ENCODE data around the gene KANK4.
A peak's percentile ranks its signal among the peaks of the same experiment; 100 is the strongest.

Gene KANK4

DNA sequence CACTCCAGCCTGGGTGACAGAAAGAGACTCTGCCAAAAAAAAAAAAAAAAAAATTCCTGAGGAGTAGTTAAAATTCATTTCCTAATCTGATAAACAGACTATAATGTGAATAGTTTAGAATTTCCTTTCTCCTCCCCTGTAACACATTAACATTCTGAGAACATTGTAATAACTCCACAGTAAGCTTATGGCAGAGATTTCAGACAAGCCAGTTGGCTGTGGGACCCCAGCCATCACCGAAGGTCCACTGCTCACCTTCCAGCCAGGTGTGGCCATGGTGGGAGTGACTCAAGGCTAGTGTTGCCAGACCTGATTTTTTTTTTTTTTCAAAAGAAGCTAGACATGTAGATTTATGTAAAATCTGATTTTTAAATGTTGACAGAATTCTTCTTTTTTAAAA lies 11.8 kb downstream of the KANK4 start:
- Histone ChIP-seq H3K4me3 (no peak overlapping the region), H3K36me3 (ENCODE audit: insufficient read depth, low read length) (no peaks in the 10 kb centered on the region), H3K27ac (no peak overlapping the region), H3K9me3 (ENCODE audit: low read depth, low read length) (no peaks in the 10 kb centered on the region), H3K9ac (ENCODE audit: insufficient read length) (no peak overlapping the region)
- DNase-seq (ENCODE audit: low read depth, low spot score) = no peak
- TF ChIP-seq EZH2 (IDR thresholded peaks at IDR 0.05) (no peak), POLR2AphosphoS5 (IDR thresholded peaks at IDR 0.05; ENCODE audit: borderline replicate concordance, low read depth, low read length) (no peak), FOXP2 (optimal IDR thresholded peaks at IDR 0.05; ENCODE audit: control extremely low read depth, extremely low read length, insufficient read depth) (no peak)

DNA sequence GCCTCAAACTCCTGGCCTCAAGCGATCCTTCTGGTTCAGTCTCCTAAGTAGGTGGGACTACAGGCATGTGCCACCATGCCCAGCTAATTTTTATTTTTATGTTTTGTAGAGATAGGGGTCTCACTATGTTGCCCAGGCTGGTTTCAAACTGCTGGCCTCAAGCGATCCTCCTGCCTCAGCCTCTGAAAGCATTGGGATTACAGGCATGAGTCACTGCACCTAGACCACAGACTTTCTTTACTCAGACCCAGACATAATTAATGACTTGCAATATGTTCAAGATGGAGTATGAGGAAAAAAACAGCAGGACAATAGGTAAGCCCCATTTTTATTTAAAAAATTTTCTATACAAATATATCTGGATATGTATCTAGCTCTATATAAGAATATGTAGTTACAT lies 13.2 kb downstream of the KANK4 start:
- TF ChIP-seq FOXP2 (optimal IDR thresholded peaks at IDR 0.05; ENCODE audit: control extremely low read depth, extremely low read length, insufficient read depth) = no peak
- no peak for TF ChIP-seq POLR2AphosphoS5 (IDR thresholded peaks at IDR 0.05; ENCODE audit: borderline replicate concordance, low read depth, low read length)
- no peak for TF ChIP-seq EZH2 (IDR thresholded peaks at IDR 0.05)
- no peak for DNase-seq (ENCODE audit: low read depth, low spot score)

DNA sequence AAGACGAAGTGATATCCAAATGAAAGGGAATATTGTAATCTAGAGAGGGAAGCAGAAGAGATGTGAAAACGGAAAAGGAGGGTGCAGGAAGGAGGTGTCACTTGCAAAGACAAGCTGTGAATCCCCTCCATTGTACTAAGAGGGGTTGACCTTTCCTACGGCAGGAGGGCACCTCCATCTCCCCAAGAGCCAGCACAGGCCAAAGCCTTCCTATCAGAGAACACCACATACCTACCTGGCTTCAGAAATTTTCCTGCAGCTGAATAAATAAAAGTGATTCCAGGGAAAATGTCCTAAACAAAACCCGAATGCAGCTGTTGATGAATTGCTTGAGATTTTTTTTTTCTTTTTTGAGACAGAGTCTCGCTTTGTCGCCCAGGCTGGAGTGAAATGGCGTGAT lies 14.3 kb downstream of the KANK4 start:
- Histone ChIP-seq H3K9ac (ENCODE audit: insufficient read length) (no peak overlapping the region), H3K27ac (no peak overlapping the region), H3K36me3 (ENCODE audit: insufficient read depth, low read length) (no peaks in the 10 kb centered on the region), H3K4me3 (no peak overlapping the region), H3K9me3 (ENCODE audit: low read depth, low read length) (no peaks in the 10 kb centered on the region)
- TF ChIP-seq POLR2AphosphoS5 (IDR thresholded peaks at IDR 0.05; ENCODE audit: borderline replicate concordance, low read depth, low read length) (no peak), EZH2 (IDR thresholded peaks at IDR 0.05) (no peak), FOXP2 (optimal IDR thresholded peaks at IDR 0.05; ENCODE audit: control extremely low read depth, extremely low read length, insufficient read depth) (no peak)
- DNase-seq (ENCODE audit: low read depth, low spot score) = no peak

More for the DNA sequence above, 13.2 kb downstream of the KANK4 start:
- Histone ChIP-seq H3K9me3 (ENCODE audit: low read depth, low read length) (no peaks in the 10 kb centered on the region), H3K9ac (ENCODE audit: insufficient read length) (no peak overlapping the region), H3K27ac (no peak overlapping the region), H3K36me3 (ENCODE audit: insufficient read depth, low read length) (no peaks in the 10 kb centered on the region), H3K4me3 (no peak overlapping the region)

DNA sequence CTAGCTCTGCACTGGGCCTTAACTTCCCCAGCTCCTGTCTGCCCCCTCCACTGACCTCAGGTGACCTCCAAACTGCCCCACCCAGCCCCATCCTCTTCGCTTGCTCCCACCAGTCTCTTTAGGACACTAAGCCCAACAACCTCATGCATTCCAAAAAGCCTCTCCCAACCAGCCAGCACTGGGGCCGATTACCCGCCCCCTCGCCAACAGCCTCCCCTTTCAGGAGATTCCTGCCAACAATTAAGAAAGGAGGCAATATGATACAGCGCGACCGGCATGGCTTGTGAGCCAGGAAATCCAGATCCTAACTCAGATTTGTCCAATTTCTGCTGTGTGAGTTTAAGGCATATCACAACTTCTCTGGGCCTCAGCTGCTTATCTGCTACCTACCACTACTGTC lies 14.7 kb downstream of the KANK4 start:
- Histone ChIP-seq H3K4me3 (no peak overlapping the region), H3K36me3 (ENCODE audit: insufficient read depth, low read length) (no peaks in the 10 kb centered on the region), H3K27ac (no peak overlapping the region), H3K9ac (ENCODE audit: insufficient read length) (no peak overlapping the region), H3K9me3 (ENCODE audit: low read depth, low read length) (no peaks in the 10 kb centered on the region)
- TF ChIP-seq POLR2AphosphoS5 (IDR thresholded peaks at IDR 0.05; ENCODE audit: borderline replicate concordance, low read depth, low read length) = no peak
- no peak for DNase-seq (ENCODE audit: low read depth, low spot score)

DNA sequence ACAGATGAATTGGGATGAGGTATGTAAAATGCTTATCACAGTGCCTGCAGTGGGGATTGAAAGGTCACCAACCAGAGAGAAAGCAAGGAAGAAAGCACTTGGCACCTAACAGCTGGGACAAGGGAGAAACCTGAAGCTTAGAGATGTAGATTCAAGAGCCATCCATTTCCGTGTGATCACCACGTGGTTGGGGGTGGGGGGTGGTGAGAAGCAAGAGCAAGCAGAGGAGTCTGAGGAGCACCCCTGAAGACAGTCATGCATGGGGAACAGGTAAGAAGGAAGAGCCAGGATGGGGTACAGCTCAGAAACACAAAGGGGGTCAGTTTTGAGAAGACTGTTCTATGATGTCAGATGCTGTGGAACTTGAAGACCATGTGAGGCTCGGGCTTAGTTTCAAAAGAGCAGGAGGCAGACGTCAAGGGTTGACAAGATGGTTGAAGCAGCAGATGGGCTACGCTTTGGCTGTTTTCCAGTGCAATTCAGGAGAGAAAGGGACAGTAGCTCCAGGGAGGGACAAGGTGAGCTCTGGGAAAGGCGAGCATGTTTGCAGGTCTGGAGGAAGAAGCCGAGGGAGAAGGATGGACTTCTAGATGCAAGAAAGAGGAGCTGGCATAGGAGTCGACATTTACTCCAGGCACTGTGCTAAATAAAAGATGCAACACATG lies 17.4 kb downstream of the KANK4 start:
- no peak overlapping the region for H3K4me3 ChIP-seq
- H3K9me3 ChIP-seq (ENCODE audit: low read depth, low read length) = no peaks in the 10 kb centered on the region
- H3K9ac ChIP-seq (ENCODE audit: insufficient read length) = no peak overlapping the region
- TF ChIP-seq EZH2 (IDR thresholded peaks at IDR 0.05) (no peak), FOXP2 (optimal IDR thresholded peaks at IDR 0.05; ENCODE audit: control extremely low read depth, extremely low read length, insufficient read depth) (no peak)
- DNase-seq (ENCODE audit: low read depth, low spot score) = no peak
- no peak overlapping the region for H3K27ac ChIP-seq
- no peaks in the 10 kb centered on the region for H3K36me3 ChIP-seq (ENCODE audit: insufficient read depth, low read length)

DNA sequence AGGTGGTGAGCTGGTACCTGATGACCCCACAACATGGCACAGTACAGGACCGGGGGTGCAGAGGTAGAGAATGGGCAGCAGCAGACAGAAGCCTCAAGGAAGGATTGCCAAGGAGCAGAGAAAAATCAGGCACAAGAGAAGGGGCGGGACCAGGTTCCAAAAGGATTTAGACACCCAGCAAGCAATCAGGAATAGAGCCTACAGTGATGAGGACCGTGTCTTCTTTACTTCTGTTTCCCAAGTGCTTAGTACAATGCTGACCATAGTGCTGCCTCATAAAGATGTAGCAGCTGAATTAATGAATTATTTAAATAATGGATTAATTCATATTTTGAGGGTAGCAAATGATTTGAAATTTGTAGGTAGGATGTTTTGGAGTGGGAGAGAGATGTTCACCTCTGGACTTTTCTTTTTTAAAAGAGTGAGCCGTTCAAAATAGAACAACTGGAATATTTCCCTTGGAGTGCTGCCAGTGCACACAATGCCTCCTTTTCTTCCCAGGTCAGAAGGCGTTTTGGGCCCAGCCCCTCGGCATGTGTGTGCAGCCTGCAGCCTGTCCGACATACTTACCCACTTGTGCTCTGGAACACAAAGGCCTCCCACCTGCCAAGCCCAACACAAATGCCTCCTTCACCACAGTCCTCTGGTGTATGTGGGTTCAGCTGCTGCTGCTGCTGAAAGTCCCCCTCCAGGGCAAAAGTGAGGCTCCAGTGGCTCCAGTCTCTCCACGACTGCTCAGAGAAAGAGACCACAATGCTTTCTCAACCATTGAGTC lies 19.6 kb downstream of the KANK4 start:
- Histone ChIP-seq H3K4me3 (no peak overlapping the region), H3K27ac (no peak overlapping the region), H3K36me3 (ENCODE audit: insufficient read depth, low read length) (no peaks in the 10 kb centered on the region), H3K9me3 (ENCODE audit: low read depth, low read length) (no peaks in the 10 kb centered on the region), H3K9ac (ENCODE audit: insufficient read length) (no peak overlapping the region)
- no peak for TF ChIP-seq POLR2AphosphoS5 (IDR thresholded peaks at IDR 0.05; ENCODE audit: borderline replicate concordance, low read depth, low read length)
- TF ChIP-seq EZH2 (IDR thresholded peaks at IDR 0.05) = no peak
- TF ChIP-seq FOXP2 (optimal IDR thresholded peaks at IDR 0.05; ENCODE audit: control extremely low read depth, extremely low read length, insufficient read depth) = no peak
- DNase-seq (ENCODE audit: low read depth, low spot score) = no peak

DNA sequence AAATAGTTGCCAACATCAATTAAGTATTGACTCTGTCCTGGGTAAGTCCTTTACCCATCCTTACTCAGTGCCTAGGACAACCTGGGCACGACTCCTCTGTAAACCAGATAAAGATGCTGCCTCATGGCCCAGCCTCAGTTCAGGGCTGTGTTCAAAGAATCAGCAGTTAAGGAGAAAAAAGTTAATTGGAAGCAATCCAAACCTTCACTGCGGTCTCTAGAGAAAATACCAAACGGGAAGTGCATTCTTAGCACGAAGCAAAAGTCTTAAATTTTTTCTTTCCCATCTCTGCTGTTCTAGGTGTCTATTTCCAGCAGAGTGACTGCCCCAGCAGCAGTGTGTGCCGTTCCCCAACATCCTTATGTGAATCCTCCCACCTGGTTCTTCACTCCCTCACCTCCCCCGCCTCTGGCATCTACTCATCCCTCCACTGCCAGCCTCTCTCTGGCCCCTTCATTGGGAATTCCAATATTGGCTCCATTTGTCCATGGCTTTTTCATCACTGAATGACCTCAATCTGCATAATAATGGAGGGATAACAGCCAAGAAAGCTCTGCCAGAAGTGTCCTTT lies 23.2 kb downstream of the KANK4 start:
- Histone ChIP-seq H3K9me3 (ENCODE audit: low read depth, low read length) (no peaks in the 10 kb centered on the region), H3K9ac (ENCODE audit: insufficient read length) (no peak overlapping the region), H3K36me3 (ENCODE audit: insufficient read depth, low read length) (no peaks in the 10 kb centered on the region), H3K4me3 (peak overlapping the region; percentile 50), H3K27ac (no peak overlapping the region)
- DNase-seq (ENCODE audit: low read depth, low spot score) = peak; percentile 70
- TF ChIP-seq POLR2AphosphoS5 (IDR thresholded peaks at IDR 0.05; ENCODE audit: borderline replicate concordance, low read depth, low read length) (no peak), EZH2 (IDR thresholded peaks at IDR 0.05) (no peak), FOXP2 (optimal IDR thresholded peaks at IDR 0.05; ENCODE audit: control extremely low read depth, extremely low read length, insufficient read depth) (no peak)

DNA sequence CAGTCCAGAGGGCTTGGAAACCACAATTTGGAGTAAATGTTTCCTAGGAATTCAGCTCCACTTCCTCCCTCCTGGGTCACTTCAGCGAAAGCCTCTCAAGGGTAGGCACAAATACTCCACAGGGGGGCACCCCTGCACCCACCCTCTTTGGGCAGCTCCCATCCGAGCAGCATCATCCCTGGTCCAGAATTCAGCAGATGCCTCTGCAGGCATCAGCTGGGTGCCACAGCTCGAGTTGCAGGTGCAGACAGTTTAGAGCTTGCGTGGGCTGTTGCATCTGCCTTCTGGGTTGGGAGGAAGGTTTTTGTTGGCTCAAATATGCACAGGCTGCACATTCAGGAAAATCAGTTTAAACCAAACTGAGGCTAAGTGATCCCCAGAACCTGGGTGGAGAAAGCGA lies 25.0 kb downstream of the KANK4 start:
- no peak overlapping the region for H3K4me3 ChIP-seq
- no peak for TF ChIP-seq POLR2AphosphoS5 (IDR thresholded peaks at IDR 0.05; ENCODE audit: borderline replicate concordance, low read depth, low read length)
- TF ChIP-seq FOXP2 (optimal IDR thresholded peaks at IDR 0.05; ENCODE audit: control extremely low read depth, extremely low read length, insufficient read depth) = no peak
- no peak for TF ChIP-seq EZH2 (IDR thresholded peaks at IDR 0.05)
- DNase-seq (ENCODE audit: low read depth, low spot score) = no peak
- H3K36me3 ChIP-seq (ENCODE audit: insufficient read depth, low read length) = no peaks in the 10 kb centered on the region
- no peak overlapping the region for H3K9ac ChIP-seq (ENCODE audit: insufficient read length)
- H3K27ac ChIP-seq = no peak overlapping the region
- H3K9me3 ChIP-seq (ENCODE audit: low read depth, low read length) = no peaks in the 10 kb centered on the region

Data from SK-N-MC (cell line).